ENCODE measurements around the gene WFDC6.

The WFDC6 gene

GRCh38 chr20:45503403-45503802 is 35.9 kb downstream of the WFDC6 start:
- H3K36me3 ChIP-seq (ENCODE audit: control insufficient read depth, low read length), result no peaks in the 10 kb centered on the region
- H3K9me3 ChIP-seq (ENCODE audit: control insufficient read depth, insufficient read depth, low read length), result no peaks in the 10 kb centered on the region
- no peaks in the 10 kb centered on the region for H3K79me2 ChIP-seq (ENCODE audit: control insufficient read depth, low read length)
- TF ChIP-seq EZH2phosphoT487 (IDR thresholded peaks at IDR 0.05; ENCODE audit: borderline replicate concordance, low read length) (no peak), CTCF (IDR thresholded peaks at IDR 0.05; ENCODE audit: low read depth, low read length, poor library complexity, severe bottlenecking) (no peak)
- no peaks in the 10 kb centered on the region for H3K4me1 ChIP-seq (ENCODE audit: control insufficient read depth, low read length)
- no peaks in the 10 kb centered on the region for H3K9me2 ChIP-seq (replicated peaks; ENCODE audit: control insufficient read depth, low read length)
- H3F3A ChIP-seq (ENCODE audit: control insufficient read depth, insufficient read depth), result no peaks in the 10 kb centered on the region
- H3K4me3 ChIP-seq (ENCODE audit: low read length), result no peak overlapping the region
- H3K27ac ChIP-seq (ENCODE audit: low read depth, low read length), result no peak overlapping the region
- no peak overlapping the region for H3K4me2 ChIP-seq (ENCODE audit: low read length)
- H4K20me1 ChIP-seq (ENCODE audit: control insufficient read depth, insufficient read depth, low read depth, low read length), result no peaks in the 10 kb centered on the region
- peaks cover 14% of the 10 kb centered on the region; the same call in 1 of the 2 replicates for H3K27me3 ChIP-seq (ENCODE audit: control insufficient read depth, low read length)

- Histone ChIP-seq H3K9me3 (ENCODE audit: control insufficient read depth, insufficient read depth, low read length) (no peaks in the 10 kb centered on the region), H3K4me3 (ENCODE audit: low read length) (no peak overlapping the region), H3F3A (ENCODE audit: control insufficient read depth, insufficient read depth) (no peaks in the 10 kb centered on the region), H3K9me2 (replicated peaks; ENCODE audit: control insufficient read depth, low read length) (no peaks in the 10 kb centered on the region), H3K4me1 (ENCODE audit: control insufficient read depth, low read length) (no peaks in the 10 kb centered on the region), H3K36me3 (ENCODE audit: control insufficient read depth, low read length) (no peaks in the 10 kb centered on the region), H4K20me1 (ENCODE audit: control insufficient read depth, insufficient read depth, low read depth, low read length) (no peaks in the 10 kb centered on the region), H3K79me2 (ENCODE audit: control insufficient read depth, low read length) (no peaks in the 10 kb centered on the region), H3K27ac (ENCODE audit: low read depth, low read length) (no peak overlapping the region), H3K27me3 (ENCODE audit: control insufficient read depth, low read length) (peaks cover 14% of the 10 kb centered on the region; the same call in 1 of the 2 replicates), H3K4me2 (ENCODE audit: low read length) (no peak overlapping the region)
- no peak for TF ChIP-seq EZH2phosphoT487 (IDR thresholded peaks at IDR 0.05; ENCODE audit: borderline replicate concordance, low read length)
- no peak for TF ChIP-seq CTCF (IDR thresholded peaks at IDR 0.05; ENCODE audit: low read depth, low read length, poor library complexity, severe bottlenecking)
Observed at GRCh38 chr20:45502561-45502960, 36.7 kb downstream of the WFDC6 start.

- TF ChIP-seq CTCF (IDR thresholded peaks at IDR 0.05; ENCODE audit: low read depth, low read length, poor library complexity, severe bottlenecking) (no peak), EZH2phosphoT487 (IDR thresholded peaks at IDR 0.05; ENCODE audit: borderline replicate concordance, low read length) (no peak)
- H3K4me3 ChIP-seq (ENCODE audit: low read length), result no peak overlapping the region
- no peaks in the 10 kb centered on the region for H3F3A ChIP-seq (ENCODE audit: control insufficient read depth, insufficient read depth)
- no peaks in the 10 kb centered on the region for H4K20me1 ChIP-seq (ENCODE audit: control insufficient read depth, insufficient read depth, low read depth, low read length)
- H3K4me1 ChIP-seq (ENCODE audit: control insufficient read depth, low read length), result no peaks in the 10 kb centered on the region
- no peaks in the 10 kb centered on the region for H3K9me2 ChIP-seq (replicated peaks; ENCODE audit: control insufficient read depth, low read length)
- no peak overlapping the region for H3K4me2 ChIP-seq (ENCODE audit: low read length)
- no peaks in the 10 kb centered on the region for H3K9me3 ChIP-seq (ENCODE audit: control insufficient read depth, insufficient read depth, low read length)
- peaks cover 14% of the 10 kb centered on the region; the same call in 1 of the 2 replicates for H3K27me3 ChIP-seq (ENCODE audit: control insufficient read depth, low read length)
- no peaks in the 10 kb centered on the region for H3K36me3 ChIP-seq (ENCODE audit: control insufficient read depth, low read length)
- H3K79me2 ChIP-seq (ENCODE audit: control insufficient read depth, low read length), result no peaks in the 10 kb centered on the region
- no peak overlapping the region for H3K27ac ChIP-seq (ENCODE audit: low read depth, low read length)
Observed at GRCh38 chr20:45501600-45501999, 37.7 kb downstream of the WFDC6 start.

Measured in DOHH2 (cell line).